Neural progenitor cell (in vitro differentiated cells): ENCODE results near the gene RPL7A. TPM values are rescaled to one million over a fixed set of nuclear protein-coding genes. Genes with fewer than 3 reads are reported as not detected.
"Not testable (repeated sequence)": the region's sequence is repeated elsewhere in the genome, so short reads cannot be mapped to it uniquely, and the experiment has no call there.

Source experiments
- DNase-seq: peaks from one replicate; pipeline ENCODE4 v3.0.0-alpha.2; 2016; ENCODE audit warnings: low spot score
- H2AFZ ChIP-seq: fragments of 200-600 bp; sonication (generic); replicated peaks from 2 replicates; pipeline ENCODE4 v1.6.1; 2016; ENCODE audit warnings: antibody characterized with exemption
- H3F3A ChIP-seq: fragments of 200-600 bp; sonication (generic); 2 replicates; pipeline ENCODE4 v1.6.1; 2016; ENCODE audit warnings: antibody characterized with exemption, low read depth
- H3K27ac ChIP-seq: fragments of 200-600 bp; sonication (generic); 2 replicates; pipeline ENCODE4 v1.5.1; 2016; ENCODE audit warnings: mild to moderate bottlenecking
- H3K27me3 ChIP-seq: fragments of 200-600 bp; sonication (generic); 2 replicates; pipeline ENCODE4 v1.6.1; 2016; ENCODE audit warnings: mild to moderate bottlenecking, moderate library complexity
- H3K36me3 ChIP-seq: fragments of 200-600 bp; sonication (generic); 2 replicates; pipeline ENCODE4 v1.5.1; 2016
- H3K4me1 ChIP-seq: fragments of 200-600 bp; sonication (generic); 2 replicates; pipeline ENCODE4 v1.6.1; 2016; ENCODE audit warnings: mixed run types
- H3K4me2 ChIP-seq: fragments of 200-600 bp; sonication (generic); 2 replicates; pipeline ENCODE4 v1.6.1; 2016
- H3K4me3 ChIP-seq: fragments of 200-600 bp; sonication (generic); 2 replicates; pipeline ENCODE4 v1.5.1; 2016
- H3K79me2 ChIP-seq: fragments of 200-600 bp; sonication (generic); 2 replicates; pipeline ENCODE4 v1.6.1; 2016; ENCODE audit warnings: low read depth
- H3K9ac ChIP-seq: fragments of 200-600 bp; sonication (generic); 2 replicates; pipeline ENCODE4 v1.6.1; 2016
- H3K9me3 ChIP-seq: fragments of 200-600 bp; sonication (generic); 2 replicates; pipeline ENCODE4 v1.5.1; 2016; ENCODE audit warnings: low read depth
- H4K20me1 ChIP-seq: fragments of 200-600 bp; sonication (generic); 2 replicates; pipeline ENCODE4 v1.6.1; 2016; ENCODE audit warnings: low read depth
- H3K27ac Mint-ChIP-seq: 3 replicates; pipeline ENCODE4 v1.8.0; 2021; ENCODE audit warnings: mixed read lengths
- H3K27me3 Mint-ChIP-seq: 2 replicates; pipeline ENCODE4 v1.8.0; 2022; ENCODE audit warnings: low read depth, mild to moderate bottlenecking, inconsistent platforms, moderate library complexity, mixed read lengths; ENCODE audit not compliant: insufficient read depth
- H3K36me3 Mint-ChIP-seq: 3 replicates; pipeline ENCODE4 v1.8.0; 2021; ENCODE audit warnings: mixed read lengths
- H3K4me1 Mint-ChIP-seq: 3 replicates; pipeline ENCODE4 v1.8.0; 2021; ENCODE audit warnings: mixed read lengths
- H3K4me3 Mint-ChIP-seq: 3 replicates; pipeline ENCODE4 v1.8.0; 2021; ENCODE audit warnings: mild to moderate bottlenecking, moderate library complexity, mixed read lengths
- H3K9me3 Mint-ChIP-seq: 3 replicates; pipeline ENCODE4 v1.8.0; 2020; ENCODE audit warnings: mixed read lengths
- CTCF ChIP-seq: fragments of 200-600 bp; sonication (generic); IDR thresholded peaks from 2 replicates; pipeline ENCODE4 v1.5.1; 2017; ENCODE audit warnings: antibody characterized with exemption, mild to moderate bottlenecking
- EZH2 ChIP-seq: fragments of 200-600 bp; sonication (generic); IDR thresholded peaks from 2 replicates; pipeline ENCODE4 v1.6.1; 2017; ENCODE audit warnings: antibody characterized with exemption, mild to moderate bottlenecking, moderate library complexity
- EZH2phosphoT487 ChIP-seq: fragments of 200-600 bp; sonication (generic); IDR thresholded peaks from 2 replicates; pipeline ENCODE4 v1.6.1; 2017; ENCODE audit warnings: antibody characterized with exemption
- total RNA-seq: library from RNA; depleted of rRNA; stranded (reverse); fragments of >200 nt; gene quantifications from 2 replicates; pipeline ENCODE4 v1.2.3, GENCODE V29; 2015; ENCODE audit warnings: low replicate concordance

RPL7A gene
- total RNA-seq, 1 donor from 2014 or later, result 3,449 TPM

DNA sequence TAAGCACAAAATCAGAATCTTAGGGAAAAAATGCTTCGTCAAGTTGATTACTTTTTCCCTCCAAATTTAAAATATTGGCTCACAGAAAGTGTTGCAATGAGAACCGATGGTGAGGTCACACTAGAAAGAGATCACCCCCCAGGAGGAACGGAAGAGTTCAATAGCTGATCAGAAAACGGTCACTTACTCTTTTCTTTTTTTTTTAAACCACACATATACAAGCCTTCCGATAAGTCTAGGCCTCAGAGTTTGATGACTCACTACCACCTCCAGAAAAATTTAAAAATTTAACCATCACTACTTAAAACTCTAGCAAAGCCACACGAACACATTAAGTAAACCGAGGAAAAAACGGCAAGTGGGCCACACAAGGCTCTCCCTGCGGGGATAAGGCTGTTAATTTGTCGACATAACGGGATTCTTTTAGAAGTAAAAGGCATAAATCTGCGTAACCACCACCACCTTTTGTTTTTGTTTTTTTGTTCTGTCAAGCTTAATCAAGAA lies 26.6 kb downstream of the RPL7A start:
- peak overlapping the region; percentile 94 for H3K27ac Mint-ChIP-seq
- no peaks in the 10 kb centered on the region for H3F3A ChIP-seq
- H3K4me3 ChIP-seq, result peak overlapping the region; percentile 99
- no peak overlapping the region for H2AFZ ChIP-seq
- no peak for TF ChIP-seq CTCF
- no peak for TF ChIP-seq EZH2
- no peak for TF ChIP-seq EZH2phosphoT487
- peaks cover 14% of the 10 kb centered on the region for H3K36me3 Mint-ChIP-seq
- H3K27ac ChIP-seq, result no peak overlapping the region
- H4K20me1 ChIP-seq, result peaks cover 60% of the 10 kb centered on the region
- H3K4me3 Mint-ChIP-seq, result peak overlapping the region; percentile 99
- peaks cover 18% of the 10 kb centered on the region for H3K4me1 Mint-ChIP-seq
- peaks cover 13% of the 10 kb centered on the region for H3K27me3 ChIP-seq
- peaks cover 4% of the 10 kb centered on the region for H3K27me3 Mint-ChIP-seq
- no peak for DNase-seq
- no peaks in the 10 kb centered on the region for H3K36me3 ChIP-seq
- peak overlapping the region; percentile 92 for H3K4me2 ChIP-seq
- H3K9me3 Mint-ChIP-seq, result no peaks in the 10 kb centered on the region
- peaks cover 4% of the 10 kb centered on the region for H3K4me1 ChIP-seq
- peak overlapping the region; percentile 94 for H3K9ac ChIP-seq
- no peaks in the 10 kb centered on the region for H3K9me3 ChIP-seq
- peaks cover 62% of the 10 kb centered on the region for H3K79me2 ChIP-seq

GRCh38 chr9:133375116-133375723 lies 27.2 kb downstream of the RPL7A start:
- Histone ChIP-seq H3K79me2 (peaks cover 56% of the 10 kb centered on the region), H3K9ac (peak overlapping the region; percentile 94), H3K27ac (peak overlapping the region; percentile 91), H2AFZ (no peak overlapping the region), H3K27me3 (peaks cover 13% of the 10 kb centered on the region), H3K4me2 (peak overlapping the region; percentile 92), H3K9me3 (no peaks in the 10 kb centered on the region), H3K4me3 (peak overlapping the region; percentile 99), H3F3A (no peaks in the 10 kb centered on the region), H3K4me1 (peaks cover 4% of the 10 kb centered on the region), H4K20me1 (peaks cover 55% of the 10 kb centered on the region), H3K36me3 (no peaks in the 10 kb centered on the region)
- TF ChIP-seq CTCF, result peak; percentile 37
- TF ChIP-seq EZH2phosphoT487, result no peak
- TF ChIP-seq EZH2, result no peak
- Mint-ChIP-seq H3K27ac (peak overlapping the region; percentile 94), H3K36me3 (peaks cover 11% of the 10 kb centered on the region), H3K4me1 (peaks cover 15% of the 10 kb centered on the region), H3K4me3 (peak overlapping the region; percentile 99), H3K27me3 (peaks cover 4% of the 10 kb centered on the region), H3K9me3 (no peaks in the 10 kb centered on the region)
- peak; percentile 49 for DNase-seq

DNA sequence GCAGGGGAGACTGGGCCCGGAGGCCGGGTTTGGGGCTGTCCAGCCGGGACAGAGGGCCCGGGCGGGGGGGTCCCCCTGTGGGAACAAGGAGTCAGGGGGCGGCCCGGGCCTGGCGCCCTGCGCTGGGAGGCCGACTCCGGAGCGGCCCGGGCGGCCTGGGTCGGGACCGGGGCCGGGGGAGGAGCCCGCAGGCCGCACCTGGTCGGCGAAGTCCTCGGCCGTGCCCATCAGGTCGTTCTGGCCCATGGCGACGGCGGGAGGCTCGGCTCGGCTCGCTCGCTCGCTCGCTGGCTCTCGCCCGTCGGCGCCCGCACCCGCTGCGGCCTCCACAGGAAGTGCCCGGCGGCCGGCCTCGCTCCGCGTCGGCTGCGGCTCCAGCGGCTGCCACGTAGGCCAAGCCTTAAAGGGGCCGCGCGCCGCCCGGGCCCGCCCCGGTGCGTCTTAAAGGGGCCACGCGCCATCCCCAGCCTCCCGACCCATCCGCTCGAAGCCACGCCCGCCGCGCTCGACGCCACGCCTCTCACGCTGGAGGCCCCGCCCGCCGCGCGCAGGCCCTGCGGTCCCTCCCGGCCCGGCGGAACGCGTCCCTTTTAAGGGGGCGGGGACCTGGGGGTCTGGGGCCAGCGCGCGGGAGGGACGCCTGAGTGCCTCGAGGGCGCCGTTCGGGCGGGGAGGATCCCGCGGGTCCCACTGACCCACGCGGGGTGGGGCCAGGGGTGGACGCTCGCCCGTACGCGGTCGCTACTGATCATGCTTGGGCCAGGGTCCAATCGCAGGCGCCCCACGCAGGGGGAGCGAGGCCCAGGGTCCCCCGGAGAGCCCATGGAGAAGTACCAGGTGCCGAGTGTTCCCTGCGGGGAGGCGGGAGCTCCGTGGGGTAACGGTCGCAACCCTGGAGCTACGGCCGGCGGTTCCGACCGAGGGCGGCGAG lies 28.0 kb downstream of the RPL7A start, which contains the start of the genes STKLD1 and SURF4:
Gene STKLD1, plus strand, starts transcription at position 643 of the 931 bp plus-strand sequence. Its CDS starts 108 bp downstream, at position 751.
Gene SURF4, minus strand, starts transcription at position 337 of the 931 bp plus-strand sequence. Its CDS starts 91 bp downstream, at position 246.
- Mint-ChIP-seq H3K9me3 (no peaks in the 10 kb centered on the region), H3K4me1 (peaks cover 13% of the 10 kb centered on the region), H3K27me3 (peaks cover 4% of the 10 kb centered on the region), H3K27ac (peak within 1 kb of the TSS; percentile 94), H3K4me3 (peak within 1 kb of the TSS; percentile 99), H3K36me3 (peaks cover 7% of the 10 kb centered on the region)
- Histone ChIP-seq H3K4me2 (peak within 1 kb of the TSS; percentile 92), H3K9ac (peak within 1 kb of the TSS; percentile 94), H3K27ac (peak within 1 kb of the TSS; percentile 91), H3K27me3 (peaks cover 13% of the 10 kb centered on the region), H3K36me3 (no peaks in the 10 kb centered on the region), H3K9me3 (no peaks in the 10 kb centered on the region), H3K4me1 (peaks cover 4% of the 10 kb centered on the region), H3K79me2 (peaks cover 48% of the 10 kb centered on the region), H2AFZ (peak within 1 kb of the TSS; percentile 57), H3F3A (no peaks in the 10 kb centered on the region), H3K4me3 (peak within 1 kb of the TSS; percentile 99), H4K20me1 (peaks cover 47% of the 10 kb centered on the region)
- DNase-seq, result peak; percentile 99
- TF ChIP-seq CTCF (no peak), EZH2 (no peak)

DNA sequence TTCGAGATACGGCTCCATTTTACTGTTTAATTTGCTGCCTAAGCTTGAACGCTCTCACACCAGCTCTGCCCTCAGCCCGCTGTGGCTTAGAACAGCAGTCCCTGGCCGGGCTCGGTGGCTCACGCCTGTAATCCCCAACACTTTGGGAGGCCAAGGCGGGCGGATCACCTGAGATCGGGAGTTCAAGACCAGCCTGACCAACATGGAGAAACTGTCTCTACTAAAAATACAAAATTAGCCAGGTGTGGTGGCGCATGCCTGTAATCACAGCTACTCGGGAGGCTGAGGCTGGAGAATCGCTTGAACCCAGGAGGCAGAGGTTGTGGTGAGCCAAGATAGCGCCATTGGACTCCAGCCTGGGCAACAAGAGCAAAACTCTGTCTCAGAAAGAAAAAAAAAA lies 29.3 kb downstream of the RPL7A start:
- peaks cover 13% of the 10 kb centered on the region for H3K27me3 ChIP-seq
- not testable (repeated sequence) for H3K27ac Mint-ChIP-seq, H3K9ac ChIP-seq, H3F3A ChIP-seq, H3K36me3 ChIP-seq, H3K4me1 ChIP-seq, H3K27ac ChIP-seq, H3K9me3 Mint-ChIP-seq, H3K36me3 Mint-ChIP-seq, H3K4me3 ChIP-seq, DNase-seq, H2AFZ ChIP-seq, H3K9me3 ChIP-seq, H3K27me3 Mint-ChIP-seq
- peak overlapping the region; percentile 83 for H3K4me2 ChIP-seq
- peak overlapping the region; percentile 83 for H3K4me3 Mint-ChIP-seq
- peaks cover 13% of the 10 kb centered on the region for H3K4me1 Mint-ChIP-seq
- H4K20me1 ChIP-seq, result peaks cover 34% of the 10 kb centered on the region
- H3K79me2 ChIP-seq, result peaks cover 36% of the 10 kb centered on the region
